Non-pigmented ciliary epithelial cell (primary cell): Measurements from ENCODE around the gene MAMLD1.

Experiments used
- DNase-seq: peaks from one replicate; pipeline ENCODE4 v3.0.0-alpha.2; 2010; ENCODE audit warnings: low read depth

The MAMLD1 gene

GRCh38 chrX:150502091-150502490 lies 139.0 kb downstream of the MAMLD1 start:
- no peak for DNase-seq

GRCh38 chrX:150502979-150503897 lies 140.1 kb downstream of the MAMLD1 start:
- DNase-seq = no peak

- DNase-seq = no peak
These were observed 140.7 kb downstream of the MAMLD1 start for GRCh38 chrX:150503898-150504219.

GRCh38 chrX:150504397-150505182 lies 141.5 kb downstream of the MAMLD1 start:
- no peak for DNase-seq

- no peak for DNase-seq
These were observed 142.9 kb downstream of the MAMLD1 start for GRCh38 chrX:150506020-150506419.

- no peak for DNase-seq
These were observed 143.4 kb downstream of the MAMLD1 start for GRCh38 chrX:150506486-150506885.

GRCh38 chrX:150507251-150507856 lies 144.2 kb downstream of the MAMLD1 start:
- DNase-seq = no peak

GRCh38 chrX:150508018-150508417 lies 144.9 kb downstream of the MAMLD1 start:
- no peak for DNase-seq

GRCh38 chrX:150508451-150509367 lies 145.6 kb downstream of the MAMLD1 start:
- DNase-seq = no peak

GRCh38 chrX:150509703-150510102 lies 146.6 kb downstream of the MAMLD1 start:
- DNase-seq = no peak

- no peak for DNase-seq
These were observed 149.4 kb downstream of the MAMLD1 start for GRCh38 chrX:150512461-150512901.

GRCh38 chrX:150513544-150513943 lies 150.4 kb downstream of the MAMLD1 start:
- DNase-seq = no peak

GRCh38 chrX:150514462-150514861 lies 151.3 kb downstream of the MAMLD1 start:
- no peak for DNase-seq

- no peak for DNase-seq
These were observed 152.7 kb downstream of the MAMLD1 start for GRCh38 chrX:150515801-150516200.

- DNase-seq = no peak
These were observed 154.3 kb downstream of the MAMLD1 start for GRCh38 chrX:150517303-150517910.

- no peak for DNase-seq
These were observed 159.4 kb downstream of the MAMLD1 start for GRCh38 chrX:150522494-150522893.

GRCh38 chrX:150525061-150525919 lies 162.2 kb downstream of the MAMLD1 start:
- DNase-seq = no peak

GRCh38 chrX:150526692-150527091 lies 163.6 kb downstream of the MAMLD1 start:
- DNase-seq = no peak

- no peak for DNase-seq
These were observed 164.0 kb downstream of the MAMLD1 start for GRCh38 chrX:150527108-150527507.

- no peak for DNase-seq
These were observed 166.5 kb downstream of the MAMLD1 start for GRCh38 chrX:150529587-150529986.
